Activated B cell treated with CpG ODN at 0.5 μM for 24 hours (primary cell): ENCODE results near the gene NCDN. TPM values are rescaled to one million over a fixed set of nuclear protein-coding genes. Genes with fewer than 3 reads are reported as not detected.

Experiments used
- ATAC-seq: fragments of 200-7000 bp; cut with Tn5 transposase; one replicate; pipeline ENCODE4 v1.10.0; 2021; ENCODE audit warnings: low read depth, mild to moderate bottlenecking, moderate library complexity
- CTCF ChIA-PET: fragments of 350-600 bp; sonication (Branson Sonifier 250); formaldehyde crosslinking; loops from one replicate; lab custom pipeline; 2021; ENCODE audit warnings: antibody characterized with exemption; lab: Charles Lee
- POLR2A ChIA-PET: fragments of 350-600 bp; sonication (Branson Sonifier 250); formaldehyde crosslinking; loops from one replicate; lab custom pipeline; 2021; ENCODE audit warnings: antibody characterized with exemption; lab: Charles Lee
- DNase-seq: peaks from one replicate; pipeline ENCODE4 v3.0.0; 2022
- H3K27ac Mint-ChIP-seq: one replicate; pipeline ENCODE4 v1.8.0; 2020; ENCODE audit warnings: mixed read lengths
- H3K27me3 Mint-ChIP-seq: one replicate; pipeline ENCODE4 v1.8.0; 2021; ENCODE audit warnings: mixed read lengths
- H3K36me3 Mint-ChIP-seq: one replicate; pipeline ENCODE4 v1.8.0; 2021; ENCODE audit warnings: low read depth, mixed read lengths
- H3K4me1 Mint-ChIP-seq: one replicate; pipeline ENCODE4 v1.8.0; 2021; ENCODE audit warnings: mixed read lengths
- H3K4me3 Mint-ChIP-seq: one replicate; pipeline ENCODE4 v1.8.0; 2020; ENCODE audit warnings: mild to moderate bottlenecking, mixed read lengths
- H3K9me3 Mint-ChIP-seq: one replicate; pipeline ENCODE4 v1.8.0; 2020; ENCODE audit warnings: mixed read lengths
- intact Hi-C: fragments of 100-400 bp; cut with micrococcal nuclease; formaldehyde crosslinking; loops from one replicate; pipeline ENCODE4 v1.15.1; 2024
- total RNA-seq: library from RNA; stranded (reverse); gene quantifications from 2 replicates; pipeline ENCODE4 v1.2.3, GENCODE V29; 2022
- TF ChIP-seq, protein P1 (sequence below): fragments of 200-600 bp; IDR thresholded peaks from one replicate; pipeline ENCODE4 v1.8.0; 2022; ENCODE audit warnings: antibody characterized with exemption, mild to moderate bottlenecking

Gene NCDN
- total RNA-seq, 1 donor from 2014 or later, result 18.4 TPM

- TF ChIP-seq, protein P1, sequence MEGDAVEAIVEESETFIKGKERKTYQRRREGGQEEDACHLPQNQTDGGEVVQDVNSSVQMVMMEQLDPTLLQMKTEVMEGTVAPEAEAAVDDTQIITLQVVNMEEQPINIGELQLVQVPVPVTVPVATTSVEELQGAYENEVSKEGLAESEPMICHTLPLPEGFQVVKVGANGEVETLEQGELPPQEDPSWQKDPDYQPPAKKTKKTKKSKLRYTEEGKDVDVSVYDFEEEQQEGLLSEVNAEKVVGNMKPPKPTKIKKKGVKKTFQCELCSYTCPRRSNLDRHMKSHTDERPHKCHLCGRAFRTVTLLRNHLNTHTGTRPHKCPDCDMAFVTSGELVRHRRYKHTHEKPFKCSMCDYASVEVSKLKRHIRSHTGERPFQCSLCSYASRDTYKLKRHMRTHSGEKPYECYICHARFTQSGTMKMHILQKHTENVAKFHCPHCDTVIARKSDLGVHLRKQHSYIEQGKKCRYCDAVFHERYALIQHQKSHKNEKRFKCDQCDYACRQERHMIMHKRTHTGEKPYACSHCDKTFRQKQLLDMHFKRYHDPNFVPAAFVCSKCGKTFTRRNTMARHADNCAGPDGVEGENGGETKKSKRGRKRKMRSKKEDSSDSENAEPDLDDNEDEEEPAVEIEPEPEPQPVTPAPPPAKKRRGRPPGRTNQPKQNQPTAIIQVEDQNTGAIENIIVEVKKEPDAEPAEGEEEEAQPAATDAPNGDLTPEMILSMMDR, result no peak
- Mint-ChIP-seq H3K36me3 (no peaks in the 10 kb centered on the region), H3K9me3 (no peaks in the 10 kb centered on the region), H3K4me1 (peaks cover 25% of the 10 kb centered on the region), H3K27me3 (peaks cover 23% of the 10 kb centered on the region), H3K4me3 (peak within 1 kb of the TSS; percentile 41), H3K27ac (no peak within 1 kb of the TSS)
- DNase-seq (no peak), ATAC-seq (no peak)
- POLR2A ChIA-PET, result interaction anchor here (0.6 to 0.7 kb wide), 3 partner anchors 142 to 150 kb away, joined by 3 to 5 read pairs (median 3); no protein-coding TSS in a partner anchor
- intact Hi-C loops, result loop anchor here (1.0 kb wide), 1 partner anchor 16 kb away; the partner anchor contains the start of genes KIAA0319L and NCDN
- CTCF ChIA-PET, result interaction anchor here (1.1 to 1.8 kb wide), 2 partner anchors 143 to 153 kb away, joined by 4 to 13 read pairs; no protein-coding TSS in a partner anchor
Observed at GRCh38 chr1:35573198-35574124, 15.9 kb downstream of the NCDN start, which contains the start of gene TFAP2E. TSS of gene TFAP2E (plus strand) at chr1:35573314. CDS start at chr1:35573578, 264 bp downstream.

DNA sequence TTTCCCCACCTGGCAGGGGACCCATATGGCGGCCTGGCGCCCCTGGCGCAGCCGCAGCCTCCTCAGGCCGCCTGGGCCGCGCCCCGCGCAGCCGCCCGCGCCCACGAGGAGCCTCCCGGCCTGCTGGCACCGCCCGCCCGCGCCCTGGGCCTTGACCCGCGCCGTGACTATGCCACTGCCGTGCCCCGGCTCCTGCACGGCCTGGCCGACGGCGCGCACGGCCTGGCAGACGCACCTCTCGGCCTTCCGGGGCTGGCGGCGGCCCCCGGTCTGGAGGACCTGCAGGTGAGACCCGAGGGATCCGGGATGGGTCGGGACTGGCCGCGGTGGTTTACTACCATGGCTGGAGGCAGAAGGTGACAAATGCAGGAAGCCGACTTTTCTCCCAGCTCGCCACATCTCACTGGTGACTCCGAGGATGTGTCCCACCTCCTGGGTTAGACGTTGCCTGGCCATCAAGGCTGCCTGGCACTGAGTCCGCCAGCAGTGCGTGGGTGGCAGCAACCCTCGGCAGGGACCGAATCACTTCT is 16.6 kb downstream of the NCDN start:
- DNase-seq, result no peak
- Mint-ChIP-seq H3K9me3 (no peaks in the 10 kb centered on the region), H3K4me1 (peaks cover 27% of the 10 kb centered on the region), H3K4me3 (no peak overlapping the region), H3K27ac (no peak overlapping the region), H3K36me3 (no peaks in the 10 kb centered on the region), H3K27me3 (peaks cover 23% of the 10 kb centered on the region)
- ChIA-PET CTCF (interaction anchor here (1.1 kb wide), 1 partner anchor 153 kb away, joined by 4 read pairs; no protein-coding TSS in a partner anchor), POLR2A (interaction anchor here (0.5 kb wide), 1 partner anchor 123 kb away, joined by 3 read pairs; no protein-coding TSS in a partner anchor)
- intact Hi-C loops, result no loop called here
- TF ChIP-seq, protein P1, result no peak
- ATAC-seq, result no peak

DNA sequence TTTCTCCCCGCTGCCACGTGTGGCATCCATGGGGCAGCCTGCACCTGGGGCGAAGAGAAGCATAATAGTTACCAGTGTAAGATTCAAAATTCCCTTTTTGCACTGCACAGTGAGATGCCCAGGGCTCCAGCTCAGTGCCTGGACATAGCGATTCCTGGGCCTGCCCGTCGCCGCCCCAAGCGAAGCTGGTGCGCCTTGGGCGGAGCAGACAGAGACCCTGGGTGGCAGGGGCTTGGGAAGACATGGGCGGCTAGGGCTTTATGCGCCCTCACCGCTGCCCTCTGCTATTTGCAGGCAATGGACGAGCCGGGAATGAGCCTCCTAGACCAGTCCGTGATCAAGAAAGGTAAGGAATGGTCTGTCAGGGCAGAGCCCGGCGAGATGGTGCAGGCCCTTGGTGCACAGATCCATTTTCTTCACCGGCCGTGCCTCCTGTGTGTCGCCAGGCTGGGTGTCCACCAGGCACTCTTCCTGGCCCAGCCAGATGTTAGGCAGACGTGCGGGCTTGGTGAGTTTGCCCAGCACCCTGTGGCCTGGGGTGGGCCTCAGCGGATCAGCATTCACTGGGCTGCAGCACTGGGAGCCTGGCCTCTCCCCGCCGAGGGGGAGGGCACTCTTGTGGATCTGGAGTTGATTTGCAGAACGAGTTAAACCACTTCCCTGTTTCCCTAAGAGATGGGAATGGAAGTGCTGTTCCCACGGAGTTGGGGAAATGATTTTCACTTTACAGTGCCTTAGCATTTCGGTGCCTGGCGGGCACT is 17.2 kb downstream of the NCDN start:
- intact Hi-C loops, result no loop called here
- DNase-seq (no peak), ATAC-seq (no peak)
- ChIA-PET CTCF (no interaction called here), POLR2A (interaction anchor here (0.5 kb wide), 1 partner anchor 123 kb away, joined by 3 read pairs; no protein-coding TSS in a partner anchor)
- no peak overlapping the region for H3K27ac Mint-ChIP-seq
- H3K4me3 Mint-ChIP-seq, result no peak overlapping the region
- H3K4me1 Mint-ChIP-seq, result peaks cover 27% of the 10 kb centered on the region
- peaks cover 23% of the 10 kb centered on the region for H3K27me3 Mint-ChIP-seq
- no peaks in the 10 kb centered on the region for H3K9me3 Mint-ChIP-seq
- no peaks in the 10 kb centered on the region for H3K36me3 Mint-ChIP-seq
- TF ChIP-seq, protein P1, result no peak

GRCh38 chr1:35575416-35575958 is 17.9 kb downstream of the NCDN start:
- H3K27me3 Mint-ChIP-seq, result peaks cover 20% of the 10 kb centered on the region
- CTCF ChIA-PET, result no interaction called here
- POLR2A ChIA-PET, result interaction anchor here (1.4 kb wide), 1 partner anchor 18 kb away, joined by 3 read pairs; the partner anchor contains the start of genes KIAA0319L and NCDN

More at GRCh38 chr1:35575416-35575958, 17.9 kb downstream of the NCDN start:
- peaks cover 27% of the 10 kb centered on the region for H3K4me1 Mint-ChIP-seq
- H3K27ac Mint-ChIP-seq, result no peak overlapping the region
- DNase-seq, result no peak
- intact Hi-C loops, result no loop called here
- no peaks in the 10 kb centered on the region for H3K36me3 Mint-ChIP-seq
- no peak for ATAC-seq
- H3K9me3 Mint-ChIP-seq, result no peaks in the 10 kb centered on the region
- TF ChIP-seq, protein P1, result no peak
- peak overlapping the region; percentile 68 for H3K4me3 Mint-ChIP-seq
